ENCODE results near the gene CELF1. TPM values are rescaled to one million over a fixed set of nuclear protein-coding genes. Genes with fewer than 3 reads are reported as not detected.

The CELF1 gene
- polyA plus RNA-seq, 1 of the 3 experiments (the other 2 are of a cell fraction), result 47.5 TPM

DNA sequence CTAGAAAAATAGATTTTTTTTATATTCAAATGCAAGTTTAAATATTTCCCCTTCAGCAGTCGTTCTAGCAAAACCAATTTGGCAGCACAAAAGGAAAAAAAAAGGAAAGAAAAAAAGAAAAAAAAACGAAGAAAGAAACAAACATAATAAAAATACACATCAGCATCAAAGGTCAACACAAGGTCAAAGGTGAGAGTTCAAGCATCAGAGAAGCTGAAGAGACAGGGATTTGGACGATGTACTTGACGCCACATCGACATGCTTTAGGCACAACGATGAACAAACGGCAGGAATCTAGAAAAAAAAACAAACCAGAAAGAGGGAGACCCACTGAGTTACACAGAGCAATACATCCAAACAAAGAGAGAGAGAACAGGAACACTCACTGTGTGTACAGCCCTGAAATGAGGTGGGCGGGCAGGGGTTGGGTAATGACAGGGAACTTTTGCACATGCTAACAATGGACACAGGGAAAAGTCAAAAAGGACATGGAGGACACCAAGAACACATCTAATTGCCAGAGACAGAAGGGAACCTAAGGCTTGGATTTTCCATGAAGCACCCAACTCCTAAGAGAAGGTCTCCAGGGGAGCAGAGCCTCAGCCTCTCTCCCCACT is 84.2 kb downstream of the CELF1 start:
- peaks cover 66% of the 10 kb centered on the region for H3K79me2 ChIP-seq (ENCODE audit: insufficient read depth)
- CTCF ChIA-PET, result interaction anchor here (1.1 kb wide), 1 partner anchor 19 kb away, joined by 3 read pairs; no protein-coding TSS in a partner anchor
- WGBS (ENCODE audit: low lambda C conversion rate), result 86% methylated on average over 8 of the region's 8 CpGs

More for the DNA sequence above, 84.2 kb downstream of the CELF1 start:
- H4K20me1 ChIP-seq (ENCODE audit: insufficient read depth), result peaks cover 33% of the 10 kb centered on the region
- H3K9ac ChIP-seq, result no peak overlapping the region
- POLR2A ChIA-PET, result no interaction called here
- peak overlapping the region in 1 of 2 experiments; percentile 34; a peak in 1 of 4 replicates for H3K27ac ChIP-seq (ENCODE audit: low read depth in 2 of 2, low read length in 1 of 2)
- H3K4me3 ChIP-seq (ENCODE audit: low read depth in 2 of 2, low read length in 1 of 2), result no peak overlapping the region
- H3K9me2 ChIP-seq, result no peaks in the 10 kb centered on the region
- peaks cover 5% of the 10 kb centered on the region for H3F3A ChIP-seq (replicated peaks; ENCODE audit: insufficient read depth)
- no peak overlapping the region for H3K4me2 ChIP-seq
- H3K27me3 ChIP-seq (ENCODE audit: insufficient read depth), result no peaks in the 10 kb centered on the region
- TF ChIP-seq JUND (IDR thresholded peaks at IDR 0.05) (no peak), SMC3 (IDR thresholded peaks at IDR 0.05; ENCODE audit: low read depth, low read length) (no peak), YY1 (IDR thresholded peaks at IDR 0.05; ENCODE audit: low read depth) (no peak), GATA2 (CRISPR knock-in tag; IDR thresholded peaks at IDR 0.05) (no peak), TCF12 (IDR thresholded peaks at IDR 0.05) (no peak), MEF2A (IDR thresholded peaks at IDR 0.05; ENCODE audit: borderline replicate concordance, low read depth) (no peak), FOXM1 (IDR thresholded peaks at IDR 0.05; ENCODE audit: low read depth) (no peak), NRF1 (IDR thresholded peaks at IDR 0.05; ENCODE audit: low read depth, low read length) (no peak), CHD2 (IDR thresholded peaks at IDR 0.05; ENCODE audit: low read length, partially characterized antibody) (no peak), EP300 (IDR thresholded peaks at IDR 0.05; ENCODE audit: borderline replicate concordance in 1 of 2, low read depth in 1 of 2, low read length in 1 of 2) (no peak)
- TF ChIP-seq, protein P1, sequence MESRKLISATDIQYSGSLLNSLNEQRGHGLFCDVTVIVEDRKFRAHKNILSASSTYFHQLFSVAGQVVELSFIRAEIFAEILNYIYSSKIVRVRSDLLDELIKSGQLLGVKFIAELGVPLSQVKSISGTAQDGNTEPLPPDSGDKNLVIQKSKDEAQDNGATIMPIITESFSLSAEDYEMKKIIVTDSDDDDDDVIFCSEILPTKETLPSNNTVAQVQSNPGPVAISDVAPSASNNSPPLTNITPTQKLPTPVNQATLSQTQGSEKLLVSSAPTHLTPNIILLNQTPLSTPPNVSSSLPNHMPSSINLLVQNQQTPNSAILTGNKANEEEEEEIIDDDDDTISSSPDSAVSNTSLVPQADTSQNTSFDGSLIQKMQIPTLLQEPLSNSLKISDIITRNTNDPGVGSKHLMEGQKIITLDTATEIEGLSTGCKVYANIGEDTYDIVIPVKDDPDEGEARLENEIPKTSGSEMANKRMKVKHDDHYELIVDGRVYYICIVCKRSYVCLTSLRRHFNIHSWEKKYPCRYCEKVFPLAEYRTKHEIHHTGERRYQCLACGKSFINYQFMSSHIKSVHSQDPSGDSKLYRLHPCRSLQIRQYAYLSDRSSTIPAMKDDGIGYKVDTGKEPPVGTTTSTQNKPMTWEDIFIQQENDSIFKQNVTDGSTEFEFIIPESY (IDR thresholded peaks at IDR 0.05; ENCODE audit: borderline replicate concordance, low read depth), result no peak
- TF ChIP-seq, protein P2, sequence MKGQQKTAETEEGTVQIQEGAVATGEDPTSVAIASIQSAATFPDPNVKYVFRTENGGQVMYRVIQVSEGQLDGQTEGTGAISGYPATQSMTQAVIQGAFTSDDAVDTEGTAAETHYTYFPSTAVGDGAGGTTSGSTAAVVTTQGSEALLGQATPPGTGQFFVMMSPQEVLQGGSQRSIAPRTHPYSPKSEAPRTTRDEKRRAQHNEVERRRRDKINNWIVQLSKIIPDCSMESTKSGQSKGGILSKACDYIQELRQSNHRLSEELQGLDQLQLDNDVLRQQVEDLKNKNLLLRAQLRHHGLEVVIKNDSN (IDR thresholded peaks at IDR 0.05; ENCODE audit: borderline replicate concordance, low read depth), result no peak
- TF ChIP-seq, protein P3, sequence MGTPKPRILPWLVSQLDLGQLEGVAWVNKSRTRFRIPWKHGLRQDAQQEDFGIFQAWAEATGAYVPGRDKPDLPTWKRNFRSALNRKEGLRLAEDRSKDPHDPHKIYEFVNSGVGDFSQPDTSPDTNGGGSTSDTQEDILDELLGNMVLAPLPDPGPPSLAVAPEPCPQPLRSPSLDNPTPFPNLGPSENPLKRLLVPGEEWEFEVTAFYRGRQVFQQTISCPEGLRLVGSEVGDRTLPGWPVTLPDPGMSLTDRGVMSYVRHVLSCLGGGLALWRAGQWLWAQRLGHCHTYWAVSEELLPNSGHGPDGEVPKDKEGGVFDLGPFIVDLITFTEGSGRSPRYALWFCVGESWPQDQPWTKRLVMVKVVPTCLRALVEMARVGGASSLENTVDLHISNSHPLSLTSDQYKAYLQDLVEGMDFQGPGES (IDR thresholded peaks at IDR 0.05; ENCODE audit: low read depth, low read length), result no peak
- TF ChIP-seq, protein P4, sequence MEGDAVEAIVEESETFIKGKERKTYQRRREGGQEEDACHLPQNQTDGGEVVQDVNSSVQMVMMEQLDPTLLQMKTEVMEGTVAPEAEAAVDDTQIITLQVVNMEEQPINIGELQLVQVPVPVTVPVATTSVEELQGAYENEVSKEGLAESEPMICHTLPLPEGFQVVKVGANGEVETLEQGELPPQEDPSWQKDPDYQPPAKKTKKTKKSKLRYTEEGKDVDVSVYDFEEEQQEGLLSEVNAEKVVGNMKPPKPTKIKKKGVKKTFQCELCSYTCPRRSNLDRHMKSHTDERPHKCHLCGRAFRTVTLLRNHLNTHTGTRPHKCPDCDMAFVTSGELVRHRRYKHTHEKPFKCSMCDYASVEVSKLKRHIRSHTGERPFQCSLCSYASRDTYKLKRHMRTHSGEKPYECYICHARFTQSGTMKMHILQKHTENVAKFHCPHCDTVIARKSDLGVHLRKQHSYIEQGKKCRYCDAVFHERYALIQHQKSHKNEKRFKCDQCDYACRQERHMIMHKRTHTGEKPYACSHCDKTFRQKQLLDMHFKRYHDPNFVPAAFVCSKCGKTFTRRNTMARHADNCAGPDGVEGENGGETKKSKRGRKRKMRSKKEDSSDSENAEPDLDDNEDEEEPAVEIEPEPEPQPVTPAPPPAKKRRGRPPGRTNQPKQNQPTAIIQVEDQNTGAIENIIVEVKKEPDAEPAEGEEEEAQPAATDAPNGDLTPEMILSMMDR (IDR thresholded peaks at IDR 0.05), result no peak
- H2AFZ ChIP-seq (ENCODE audit: low read depth), result no peak overlapping the region
- H3K36me3 ChIP-seq (replicated peaks in 1 of 2; ENCODE audit: control insufficient read depth in 1 of 2, insufficient read depth in 2 of 2, low read length in 1 of 2), result peaks cover 70 to 73% of the 10 kb centered on the region in 2 experiments
- no peak for DNase-seq
- no peaks in the 10 kb centered on the region for H3K9me3 ChIP-seq
- H3K4me1 ChIP-seq (ENCODE audit: control insufficient read depth in 1 of 2, insufficient read depth in 2 of 2, low read depth in 1 of 2, low read length in 1 of 2), result peaks cover 19 to 25% of the 10 kb centered on the region in 2 experiments; a peak in 3 of 4 replicates
